Activated gamma-delta T cell treated with Interleukin-2 at 50 U/mL for 16 hours (primary cell): ENCODE results near the gene B3GALT4.

Experiments
- DNase-seq: peaks from one replicate; pipeline ENCODE4 v3.0.0-alpha.2; 2020

B3GALT4 gene

DNA sequence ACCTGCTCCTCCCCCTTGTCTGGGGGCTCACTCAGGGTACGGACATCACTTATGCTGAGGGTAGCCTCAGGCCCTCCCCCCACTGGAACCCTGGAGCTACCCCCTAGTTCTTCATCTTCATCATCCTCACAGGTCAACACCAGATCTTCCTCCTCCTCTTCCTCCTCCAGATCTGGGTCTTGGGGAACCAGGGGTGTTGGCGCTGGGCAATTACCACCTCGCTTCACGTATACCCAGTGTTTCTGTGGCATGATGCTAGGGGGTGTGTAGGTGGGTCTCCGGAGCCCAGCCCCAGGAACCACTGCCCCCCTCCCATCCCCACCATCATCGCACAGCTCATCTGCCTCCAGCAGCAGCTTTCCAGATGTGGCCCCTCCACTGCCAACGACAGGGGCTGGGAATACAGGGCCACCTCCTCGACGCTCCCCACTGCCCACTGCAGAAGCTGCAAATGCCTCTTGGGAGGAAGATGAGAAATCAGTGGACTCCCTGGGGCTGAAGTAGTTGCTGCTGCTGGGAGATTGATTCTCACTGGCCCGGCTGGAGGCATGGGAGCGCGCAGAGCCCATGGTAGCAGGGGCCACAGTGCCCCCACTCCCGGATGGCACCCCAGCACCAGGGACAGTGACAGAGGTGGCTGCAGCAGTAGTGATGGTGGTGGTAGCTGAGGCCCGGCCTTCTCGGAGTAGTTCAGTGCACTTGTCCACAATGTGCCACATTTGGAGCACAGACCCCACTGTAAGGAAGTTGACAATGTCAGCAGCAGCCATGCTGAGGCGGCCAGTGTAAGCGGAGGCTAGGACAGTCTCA lies 39.1 kb downstream of the B3GALT4 start:
- DNase-seq, result no peak

DNA sequence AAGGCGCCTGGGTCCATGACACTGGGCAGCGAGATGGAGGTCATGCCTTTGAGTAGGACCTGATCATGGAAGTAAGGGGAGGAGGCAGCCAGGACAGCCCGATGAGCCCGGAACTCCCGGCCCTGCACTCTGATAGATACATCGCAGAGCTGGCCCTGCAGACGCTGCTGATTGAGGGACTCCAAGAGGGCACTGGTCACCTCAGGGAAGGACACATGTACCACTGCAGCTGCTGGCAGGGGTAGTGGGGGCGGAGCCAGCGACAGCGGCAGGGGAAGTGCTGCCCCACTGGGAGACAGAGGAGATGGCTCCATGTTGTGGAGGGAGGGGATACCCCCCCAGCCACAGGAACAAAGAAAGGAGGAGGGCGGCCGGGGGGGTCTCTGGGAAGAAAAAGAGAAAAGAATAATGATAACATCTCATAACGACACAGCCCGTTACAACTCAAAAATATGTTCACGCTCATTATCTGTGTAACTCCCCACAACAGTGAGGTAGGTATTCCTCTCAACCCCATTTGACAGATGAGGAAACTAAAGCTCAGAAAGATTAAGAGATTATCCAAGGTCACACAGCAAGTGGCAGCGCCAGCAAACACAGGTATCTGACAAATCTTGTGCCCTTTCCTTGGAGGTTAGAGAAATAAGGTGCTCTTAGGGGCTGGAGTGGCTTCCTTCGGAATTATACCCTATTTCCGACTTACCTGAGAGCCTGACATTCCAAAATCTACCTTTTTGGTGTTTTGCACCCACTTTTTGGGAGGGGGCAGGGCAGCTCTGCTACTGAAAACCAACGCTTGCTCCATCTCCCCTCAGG lies 39.9 kb downstream of the B3GALT4 start:
- no peak for DNase-seq

DNA sequence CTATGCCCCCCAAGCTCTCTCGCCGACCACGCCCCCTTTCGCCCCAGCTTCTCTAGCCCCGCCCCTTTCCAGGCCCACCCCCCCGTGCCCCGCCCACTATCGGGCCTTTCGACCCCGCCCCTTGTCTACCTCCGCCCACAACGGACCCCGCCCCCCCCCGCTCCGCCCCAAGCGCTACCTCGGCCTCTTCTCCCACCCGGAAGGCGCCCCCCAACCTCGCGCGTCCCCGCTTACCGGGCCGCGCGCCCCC lies 40.4 kb downstream of the B3GALT4 start:
- no peak for DNase-seq

DNA sequence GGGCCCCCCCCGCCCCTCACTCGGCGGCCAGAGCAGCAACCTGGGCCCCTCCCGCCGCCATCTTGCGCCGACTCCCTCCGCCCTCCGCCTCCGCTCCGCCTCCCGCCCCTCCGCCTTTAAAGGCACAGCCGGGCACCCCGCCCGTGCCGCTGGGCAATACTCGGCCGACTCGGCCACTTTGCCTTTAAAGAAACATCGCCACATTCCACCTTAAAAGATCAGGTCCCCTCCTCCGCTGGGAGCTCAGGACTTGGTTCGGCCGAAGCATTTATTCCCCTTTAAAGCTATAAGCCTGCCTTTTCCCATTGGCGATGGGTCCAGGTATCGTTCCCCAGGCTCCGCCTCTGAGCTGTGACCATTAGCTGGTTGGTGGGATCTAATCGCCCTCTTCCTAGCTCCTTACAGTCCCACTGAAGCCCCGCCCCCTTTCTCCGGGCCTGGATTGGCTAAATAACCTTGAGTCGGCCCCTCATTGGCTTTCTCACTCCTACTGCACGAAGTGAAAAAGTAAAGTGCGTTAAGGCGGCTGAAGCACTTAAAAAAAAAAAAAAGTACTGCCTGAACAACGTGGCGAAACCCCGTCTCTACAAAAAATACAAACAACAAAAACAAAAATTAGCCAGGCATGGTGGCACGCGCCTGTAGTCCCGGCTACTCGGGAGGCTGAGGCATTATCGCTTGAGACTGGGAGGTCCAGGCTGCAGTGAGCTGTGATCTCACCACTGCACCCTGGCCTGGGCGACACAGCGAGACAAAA lies 40.9 kb downstream of the B3GALT4 start, which contains the start of gene ZBTB22:
Gene ZBTB22 (minus strand): TSS at position 76 of the 757 bp plus-strand sequence. CDS start 828 bp downstream, outside the sequence.
- peak; percentile 97 for DNase-seq

DNA sequence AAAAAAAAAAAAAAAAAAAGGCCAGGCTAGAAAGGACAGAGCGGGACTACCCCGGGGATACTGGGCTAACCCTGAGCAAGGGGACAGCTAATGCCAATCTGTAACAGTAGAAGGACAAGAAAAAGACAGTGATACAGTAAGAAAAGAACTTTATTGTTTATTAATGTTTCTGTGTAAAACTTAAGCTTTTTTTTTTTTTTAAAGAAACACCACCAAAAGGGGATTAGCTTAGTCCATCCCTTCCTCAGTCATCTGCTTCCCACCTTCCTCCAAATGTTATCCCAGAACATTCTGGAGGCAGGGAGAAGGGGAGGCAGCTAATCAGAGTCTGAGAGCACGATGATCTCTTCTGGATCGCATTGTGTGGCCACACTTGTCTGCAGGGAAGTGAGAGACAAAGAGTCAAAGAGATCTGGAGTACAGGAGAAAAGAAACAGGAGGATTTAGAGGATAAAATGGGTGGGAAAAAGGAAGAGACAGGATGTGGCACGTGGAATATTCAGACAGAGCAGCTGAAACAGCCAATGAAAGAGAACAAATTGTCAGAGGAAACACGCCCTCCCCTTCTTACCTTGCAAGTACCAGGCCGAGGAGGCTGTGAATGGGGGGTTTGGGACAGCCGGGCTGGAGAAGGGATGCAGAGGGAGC lies 41.6 kb downstream of the B3GALT4 start:
- no peak for DNase-seq

DNA sequence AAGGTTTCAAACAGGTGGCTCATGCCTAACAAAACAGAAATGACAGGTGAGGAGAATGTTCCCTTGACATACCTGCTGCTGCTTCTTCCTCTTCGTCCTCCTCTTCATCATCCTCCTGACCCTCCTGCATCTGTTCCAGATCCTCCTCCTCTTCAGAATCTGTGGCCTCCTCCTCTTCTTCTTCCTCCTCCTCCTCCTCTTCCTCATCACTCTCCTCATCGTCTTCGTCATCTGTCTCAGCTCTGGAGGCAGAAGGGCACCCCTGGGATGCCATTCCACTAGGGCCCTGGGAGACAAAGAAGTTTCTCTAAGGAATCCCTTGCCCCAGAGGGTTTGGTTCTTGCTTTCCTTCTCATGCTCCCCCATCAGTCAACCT lies 43.0 kb downstream of the B3GALT4 start:
- DNase-seq, result no peak

DNA sequence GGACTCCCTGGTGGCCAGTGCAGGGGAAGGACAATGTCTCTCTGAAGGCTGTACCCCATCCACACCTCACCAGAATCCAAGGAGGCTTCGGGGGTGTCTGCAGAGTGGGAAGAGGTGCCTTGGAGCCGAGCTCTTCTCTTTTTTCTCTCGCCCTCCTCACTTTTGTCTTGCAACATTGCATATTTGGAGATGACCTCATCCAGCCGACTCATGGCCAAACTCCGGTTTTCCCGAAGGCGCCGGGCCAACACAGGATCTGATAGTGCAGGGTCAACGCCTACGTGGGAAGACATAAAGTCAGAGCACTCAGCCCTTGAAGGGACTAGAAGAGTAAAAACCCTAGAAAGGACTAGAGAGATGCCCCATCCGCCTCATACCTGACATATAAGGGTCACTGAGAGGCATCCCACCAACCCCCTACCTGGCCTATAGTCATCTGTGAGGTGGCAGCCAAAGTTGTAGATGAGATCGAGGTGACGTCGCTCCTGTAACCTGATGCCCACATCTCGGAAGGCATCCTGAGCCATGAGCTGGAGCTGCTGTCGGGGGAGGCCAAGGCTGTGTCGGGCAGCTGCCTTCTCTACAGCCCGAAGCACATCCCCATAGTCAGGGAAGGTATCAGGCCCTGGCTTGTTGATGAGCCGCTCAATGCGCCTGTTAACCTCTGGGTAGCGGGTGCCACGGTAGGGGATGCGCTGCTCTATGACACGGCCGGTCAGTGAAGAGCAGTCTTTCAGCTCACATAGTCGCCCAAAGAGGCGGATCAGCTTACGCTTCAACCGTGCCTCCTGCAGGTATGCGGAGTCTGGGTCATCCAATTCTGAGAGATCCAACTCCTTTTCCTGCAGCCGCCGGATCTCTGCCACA lies 43.6 kb downstream of the B3GALT4 start:
- DNase-seq, result no peak

DNA sequence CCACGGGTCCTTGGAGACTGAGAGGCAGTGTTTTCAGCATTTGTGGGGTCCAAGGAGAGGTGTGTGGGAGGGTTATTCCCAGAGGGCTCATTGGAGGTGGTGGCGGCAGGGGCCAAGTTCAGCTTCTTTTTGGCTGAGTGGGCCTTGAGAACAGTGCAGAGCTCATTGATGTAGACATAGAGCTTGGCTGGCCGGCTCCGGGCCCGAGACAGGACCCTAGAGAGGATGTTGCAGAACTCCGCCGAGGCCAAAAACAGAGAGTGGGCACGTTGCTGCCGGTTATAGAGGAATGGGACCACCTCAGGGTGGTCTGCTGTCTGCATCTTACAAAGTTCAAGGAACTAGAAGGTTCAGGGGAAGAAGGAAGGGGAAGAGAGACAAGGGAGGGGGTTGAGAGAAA lies 44.3 kb downstream of the B3GALT4 start:
- DNase-seq, result no peak

GRCh38 chr6:33323623-33323948 lies 46.7 kb downstream of the B3GALT4 start:
- DNase-seq, result peak; percentile 19

GRCh38 chr6:33324125-33324524 lies 47.2 kb downstream of the B3GALT4 start:
- DNase-seq, result no peak
